Muscle of leg (tissue), 16 donors: ENCODE measurements around the gene SYNE4. TPM values are rescaled to one million over a fixed set of nuclear protein-coding genes. Genes with fewer than 3 reads are reported as not detected.

Experiments
- DNase-seq: peaks from one replicate; pipeline ENCODE4 v3.0.0; 2013
- H3K27ac ChIP-seq: one replicate; pipeline ENCODE4 v1.5.1; 2013; ENCODE audit warnings: mild to moderate bottlenecking, low read length, control low read depth
- H3K27me3 ChIP-seq: one replicate; pipeline ENCODE4 v1.6.1; 2013; ENCODE audit warnings: low read length; ENCODE audit not compliant: control insufficient read depth, insufficient read depth
- H3K36me3 ChIP-seq: one replicate; pipeline ENCODE4 v1.6.1; 2013; ENCODE audit warnings: low read length; ENCODE audit not compliant: control insufficient read depth, insufficient read depth
- H3K4me1 ChIP-seq: one replicate; pipeline ENCODE4 v1.6.1; 2013; ENCODE audit warnings: low read length; ENCODE audit not compliant: control insufficient read depth, insufficient read depth
- H3K4me3 ChIP-seq: one replicate; pipeline ENCODE4 v1.5.1; 2013; ENCODE audit warnings: low read length, control low read depth
- H3K9me3 ChIP-seq: replicated peaks from 2 replicates; pipeline ENCODE4 v1.6.1; 2013; ENCODE audit warnings: low read depth, low read length; ENCODE audit not compliant: control insufficient read depth
- WGBS: methylation state at CpG from one replicate; pipeline ENCODE4 v1.1.5; 2013; ENCODE audit warnings: missing lambda C conversion rate; ENCODE audit not compliant: insufficient coverage; 5-methylcytosine and 5-hydroxymethylcytosine counted together
- long read RNA-seq, 11 donors: transcript quantifications; one replicate each; lab custom pipeline, GENCODE V29; 2026
- polyA plus RNA-seq, 8 donors: library from polyadenylated mRNA; unstranded; fragments of 120-200 nt; gene quantifications; one replicate each; pipeline versions ENCODE4 v1.2.1 to v1.2.3, GENCODE V29; 2013; ENCODE audit warnings: inconsistent platforms in 1 of 8, low replicate concordance in 1 of 8; ENCODE audit not compliant: insufficient read length in 8 of 8, insufficient read depth in 1 of 8
- total RNA-seq: library from RNA; stranded (reverse); fragments of 120-200 nt; gene quantifications from one replicate; pipeline ENCODE4 v1.2.4, GENCODE V29; 2013

Gene SYNE4
- total RNA-seq (0.18 TPM), polyA plus RNA-seq (1 to 10 TPM in 1 of 8 donors, under 1 TPM in 7; 0.11 to 1.2 (median 0.41) TPM)
- long read RNA-seq, donor 1 = 0 reads
- long read RNA-seq, donor 2 = 0 reads
- long read RNA-seq, donor 3 = 0 reads
- long read RNA-seq, donor 4 = 0 reads
- long read RNA-seq, donor 5 = 0 reads
- long read RNA-seq, donor 6 = 0 reads
- long read RNA-seq, donor 7 = 0 reads
- long read RNA-seq, donor 8 = 0 reads
- long read RNA-seq, donor 9 = 0 reads
- long read RNA-seq, donor 10 = 0 reads
- long read RNA-seq, donor 11 = 0 reads

DNA sequence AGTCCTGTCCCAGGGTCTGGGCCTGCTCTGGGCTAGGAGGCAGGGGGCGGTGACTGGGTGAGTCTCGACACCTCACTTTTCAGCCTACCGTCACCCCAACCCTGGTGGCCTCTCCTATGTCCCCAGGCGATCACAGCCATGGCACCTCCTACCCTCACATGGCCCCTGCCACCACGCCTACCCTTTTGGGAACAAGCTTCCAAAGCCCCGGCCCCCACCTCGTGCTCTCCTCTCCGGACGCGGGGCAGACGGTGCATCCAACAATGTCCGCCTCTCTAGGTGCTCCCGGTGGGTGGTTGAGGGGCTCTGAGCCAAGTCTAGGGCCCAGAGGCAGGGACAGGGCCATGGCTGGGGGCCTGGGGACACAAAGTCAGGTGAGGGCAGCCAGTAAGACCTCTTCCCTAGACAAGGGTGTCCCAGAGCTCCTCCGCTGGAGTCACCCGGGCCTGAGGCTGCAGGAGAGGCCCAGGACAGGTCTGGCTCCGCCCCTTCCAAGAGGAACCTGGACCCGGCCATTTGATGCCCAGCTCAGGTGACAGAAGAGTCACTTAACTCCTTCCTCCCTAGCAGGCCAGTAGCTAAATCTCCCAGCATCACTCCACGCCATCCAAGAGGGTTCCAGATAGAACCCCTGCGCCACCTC, at the start of gene SYNE4:
Gene SYNE4 (minus strand): TSS at position 478 of the 643 bp plus-strand sequence. CDS start 132 bp downstream, at position 346.
- Histone ChIP-seq H3K27me3 (peaks cover 2% of the 10 kb centered on the region), H3K36me3 (peaks cover 10% of the 10 kb centered on the region), H3K4me3 (peak within 1 kb of the TSS; percentile 31), H3K27ac (no peak within 1 kb of the TSS), H3K4me1 (peaks cover 13% of the 10 kb centered on the region), H3K9me3 (no peaks in the 10 kb centered on the region)
- no peak for DNase-seq
- WGBS = 29% methylated on average over 8 of the region's 19 CpGs

DNA sequence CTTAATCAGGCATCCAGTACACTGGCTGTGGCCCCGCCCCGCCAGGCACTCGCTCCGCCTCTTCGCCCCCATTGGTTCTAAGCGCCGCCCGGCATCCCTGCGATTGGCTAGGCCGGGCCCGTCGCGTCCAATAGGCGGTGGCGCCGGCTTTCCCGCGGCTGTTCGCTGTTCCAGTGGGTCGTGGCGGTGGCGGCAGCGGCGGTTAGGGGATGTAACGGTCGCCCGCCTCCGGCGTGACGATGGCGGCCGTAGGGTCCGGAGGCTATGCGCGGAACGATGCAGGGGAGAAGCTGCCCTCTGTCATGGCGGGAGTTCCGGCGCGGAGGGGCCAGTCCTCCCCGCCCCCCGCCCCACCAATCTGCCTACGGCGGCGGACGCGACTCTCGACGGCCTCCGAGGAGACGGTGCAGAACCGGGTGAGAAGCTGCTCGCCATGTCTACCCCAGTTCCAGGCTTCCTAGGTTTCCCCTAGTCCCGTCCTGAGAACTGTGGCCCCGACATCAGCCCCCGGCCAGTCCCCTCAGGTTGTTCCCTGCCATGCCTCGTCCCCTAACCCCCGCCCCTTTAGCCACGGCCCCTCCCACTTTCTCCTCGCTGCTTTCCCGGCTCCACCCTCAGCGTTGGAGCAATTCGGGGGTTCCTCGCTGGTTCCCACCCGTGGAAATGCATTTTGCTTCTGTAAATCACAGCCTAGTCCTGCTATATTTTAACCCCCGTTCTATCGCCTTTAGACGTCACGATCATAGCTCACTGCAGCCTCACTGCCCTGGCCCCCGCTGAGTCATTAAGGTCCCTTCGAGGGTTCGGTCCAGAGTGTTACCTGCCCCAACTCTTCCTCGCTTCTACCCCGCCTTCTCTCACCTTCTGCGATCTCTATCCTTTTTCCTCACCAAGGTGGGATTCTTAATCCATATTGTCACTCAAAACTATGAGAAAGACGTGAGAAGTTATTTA, 46.4 kb upstream of the SYNE4 start, which contains the start of gene WDR62:
Gene WDR62 (plus strand): TSS at position 165 of the 954 bp plus-strand sequence. CDS start 75 bp downstream, at position 240.
- peak; percentile 47 for DNase-seq
- WGBS = under 1% methylated on average over 61 of the region's 76 CpGs
- H3K27ac ChIP-seq = peak within 1 kb of the TSS; percentile 99
- peaks cover 3% of the 10 kb centered on the region for H3K36me3 ChIP-seq
- H3K4me3 ChIP-seq = peak within 1 kb of the TSS; percentile 79
- H3K27me3 ChIP-seq = no peaks in the 10 kb centered on the region
- peaks cover 30% of the 10 kb centered on the region for H3K4me1 ChIP-seq
- H3K9me3 ChIP-seq = no peaks in the 10 kb centered on the region

GRCh38 chr19:36054119-36054732, 45.6 kb upstream of the SYNE4 start, which contains the start of gene THAP8:
TSS of gene THAP8 (minus strand) at chr19:36054285. CDS start at chr19:36054217, 68 bp downstream.
- Histone ChIP-seq H3K27ac (peak within 1 kb of the TSS; percentile 99), H3K27me3 (no peaks in the 10 kb centered on the region), H3K4me1 (peaks cover 27% of the 10 kb centered on the region), H3K4me3 (peak within 1 kb of the TSS; percentile 79), H3K36me3 (no peaks in the 10 kb centered on the region), H3K9me3 (no peaks in the 10 kb centered on the region)
- 0% methylated on average over 51 of the region's 56 CpGs for WGBS
- DNase-seq = peak; percentile 100

- no peaks in the 10 kb centered on the region for H3K36me3 ChIP-seq
These were observed 43.0 kb upstream of the SYNE4 start for GRCh38 chr19:36051637-36052036.

DNA sequence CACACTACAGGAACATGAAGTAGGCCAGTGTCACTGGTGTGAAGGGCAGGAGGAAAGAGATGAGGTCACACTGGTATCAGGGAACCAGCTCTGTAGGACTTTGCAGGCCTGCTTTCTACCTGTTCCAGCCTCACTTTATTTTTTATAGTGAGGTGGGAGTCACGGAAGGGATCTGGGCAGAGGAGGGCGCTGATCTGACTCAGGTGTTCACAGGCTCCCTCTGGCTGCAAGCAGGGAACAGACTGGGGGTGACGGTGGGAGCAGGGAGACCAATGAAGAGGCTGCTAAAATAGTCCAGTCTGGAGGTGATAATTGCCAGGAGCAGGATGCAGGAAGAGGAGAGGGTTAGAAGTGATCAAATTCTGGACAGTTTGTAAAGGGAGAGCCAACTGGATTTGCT, 42.6 kb upstream of the SYNE4 start:
- Histone ChIP-seq H3K4me1 (peaks cover 18% of the 10 kb centered on the region), H3K4me3 (no peak overlapping the region), H3K27ac (no peak overlapping the region), H3K9me3 (no peaks in the 10 kb centered on the region), H3K27me3 (no peaks in the 10 kb centered on the region), H3K36me3 (no peaks in the 10 kb centered on the region)
- 51% methylated on average over 2 of the region's 3 CpGs for WGBS
- DNase-seq = no peak

More at GRCh38 chr19:36051637-36052036, 43.0 kb upstream of the SYNE4 start:
- Histone ChIP-seq H3K27me3 (no peaks in the 10 kb centered on the region), H3K9me3 (no peaks in the 10 kb centered on the region), H3K27ac (no peak overlapping the region), H3K4me1 (peaks cover 20% of the 10 kb centered on the region), H3K4me3 (no peak overlapping the region)
- DNase-seq = no peak
- 100% methylated on average over 1 of the region's 4 CpGs for WGBS

GRCh38 chr19:36049080-36049698, 40.6 kb upstream of the SYNE4 start:
- no peak for DNase-seq
- H3K27me3 ChIP-seq = no peaks in the 10 kb centered on the region
- H3K9me3 ChIP-seq = no peaks in the 10 kb centered on the region
- no peak overlapping the region for H3K27ac ChIP-seq
- WGBS = 80% methylated on average over 1 of the region's 4 CpGs
- H3K4me3 ChIP-seq = no peak overlapping the region
- no peaks in the 10 kb centered on the region for H3K36me3 ChIP-seq
- H3K4me1 ChIP-seq = peaks cover 5% of the 10 kb centered on the region

DNA sequence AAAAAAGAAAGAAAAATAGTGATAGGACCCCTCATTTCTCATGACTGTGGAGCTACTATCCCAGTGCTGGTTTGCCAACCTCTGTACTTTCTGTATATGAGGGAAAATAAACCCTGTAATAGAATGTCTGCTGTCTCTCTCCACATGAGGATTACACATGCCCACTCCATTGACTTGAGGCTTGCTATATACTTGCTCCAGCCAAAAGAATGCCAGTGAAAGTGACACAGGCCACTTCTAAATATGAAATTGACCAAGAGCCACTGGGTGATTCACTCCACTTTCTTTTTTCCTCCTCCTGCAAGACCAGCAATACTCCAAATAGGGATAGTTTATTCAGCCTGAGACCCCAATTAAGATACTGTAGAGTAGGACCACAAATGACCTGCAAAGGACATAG, 39.2 kb upstream of the SYNE4 start:
- DNase-seq = no peak
- Histone ChIP-seq H3K27ac (no peak overlapping the region), H3K4me1 (peaks cover under 1% of the 10 kb centered on the region), H3K9me3 (no peaks in the 10 kb centered on the region), H3K4me3 (no peak overlapping the region), H3K36me3 (no peaks in the 10 kb centered on the region), H3K27me3 (no peaks in the 10 kb centered on the region)

DNA sequence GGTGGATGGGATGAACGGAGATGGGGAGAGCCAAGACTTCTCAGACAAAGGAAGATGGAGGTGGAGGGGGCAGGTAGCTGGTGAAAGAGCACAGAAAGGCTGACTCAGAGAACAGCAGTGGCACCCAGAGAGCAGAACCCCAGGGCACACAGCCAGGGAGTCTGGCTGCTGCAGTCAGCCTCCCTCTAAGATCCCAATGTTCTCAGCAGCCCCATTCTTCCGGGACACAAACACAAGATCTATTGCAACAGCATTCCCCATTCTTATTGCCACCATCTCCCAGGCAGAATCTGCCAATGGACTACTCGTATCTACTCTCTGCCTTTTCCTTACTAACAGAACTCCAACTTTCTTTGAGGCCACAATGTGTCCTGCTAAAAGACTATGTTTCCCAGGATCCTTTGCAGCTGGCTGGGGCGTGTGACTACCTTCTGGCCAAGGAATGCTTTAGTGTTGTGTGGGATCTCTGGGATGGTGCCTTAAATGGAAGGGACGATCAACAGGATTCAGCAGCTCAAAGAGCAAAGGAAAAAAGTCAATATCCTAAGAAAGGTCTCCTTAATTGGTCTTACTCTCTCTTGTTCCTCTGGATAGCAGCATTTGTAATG, 37.9 kb upstream of the SYNE4 start:
- Histone ChIP-seq H3K4me1 (no peaks in the 10 kb centered on the region), H3K36me3 (no peaks in the 10 kb centered on the region), H3K9me3 (no peaks in the 10 kb centered on the region), H3K4me3 (no peak overlapping the region), H3K27ac (no peak overlapping the region), H3K27me3 (no peaks in the 10 kb centered on the region)
- DNase-seq = no peak
- WGBS = 83% methylated on average over 4 of the region's 5 CpGs

- Histone ChIP-seq H3K4me1 (no peaks in the 10 kb centered on the region), H3K4me3 (no peak overlapping the region), H3K27me3 (no peaks in the 10 kb centered on the region), H3K9me3 (no peaks in the 10 kb centered on the region), H3K27ac (no peak overlapping the region), H3K36me3 (peaks cover 6% of the 10 kb centered on the region)
- DNase-seq = no peak
- WGBS = no CpG with 5 or more reads among the region's 2 CpGs
These were observed 35.3 kb upstream of the SYNE4 start for GRCh38 chr19:36043952-36044351.
